Measurements from ENCODE around the gene CLEC4M. TPM values are rescaled to one million over a fixed set of nuclear protein-coding genes. Genes with fewer than 3 reads are reported as not detected.

The CLEC4M gene
- total and polyA plus RNA-seq, 2 of the 8 experiments (the other 6 are each of a cell fraction or from before 2014, with no cell fraction given) = not detected

GRCh38 chr19:7715671-7716070, 47.4 kb upstream of the CLEC4M start (continued):
- TF ChIP-seq EP300 (IDR thresholded peaks at IDR 0.05; ENCODE audit: borderline replicate concordance in 1 of 2, low read depth in 2 of 2, low read length in 2 of 2) (no peak), RAD21 (IDR thresholded peaks at IDR 0.05 in 1 of 2, conservative IDR thresholded peaks at IDR 0.05 in 1 of 2; ENCODE audit: low read depth in 2 of 2, low read length in 2 of 2) (no peak), ATF2 (IDR thresholded peaks at IDR 0.05; ENCODE audit: low read length) (no peak), TCF12 (IDR thresholded peaks at IDR 0.05; ENCODE audit: low read depth, low read length) (no peak), JUND (IDR thresholded peaks at IDR 0.05; ENCODE audit: low read length) (no peak)

All from H1 (cell line).